Endothelial cell of umbilical vein (primary cell): Measurements from ENCODE around the gene NOTCH1. TPM values are rescaled to one million over a fixed set of nuclear protein-coding genes. Genes with fewer than 3 reads are reported as not detected.

Source experiments
- BruUV-seq: library from RNA; stranded (reverse); fragments of 400-500 nt; replicated peaks from 2 replicates; lab custom pipeline; 2021; lab: Mats Ljungman, UMichigan
- CTCF ChIA-PET: fragments of 300-600, 350-600 bp; sonication (Branson Sonifier 250); formaldehyde crosslinking; loops from one replicate; lab custom pipeline; 2021; ENCODE audit warnings: antibody characterized with exemption, inconsistent platforms; lab: Charles Lee
- POLR2A ChIA-PET: fragments of 300-600, 350-600 bp; sonication (Branson Sonifier 250); formaldehyde crosslinking; loops from one replicate; lab custom pipeline; 2021; ENCODE audit warnings: antibody characterized with exemption, inconsistent platforms; lab: Charles Lee
- DNase-seq: peaks from one replicate; pipeline ENCODE4 v3.0.0-alpha.2; 2011; ENCODE audit warnings: low read depth, low spot score
- FAIRE-seq: peaks from 2 replicates; lab custom pipeline; 2011; peaks lifted over from hg19 to GRCh38; lab: Jason Lieb, UNC
- H2AFZ ChIP-seq: 2 replicates; pipeline ENCODE4 v1.6.0; 2012; ENCODE audit warnings: low read depth, low read length, control low read depth, inconsistent platforms
- H3K27ac ChIP-seq: 2 replicates; pipeline ENCODE4 v1.5.1; 2011; ENCODE audit warnings: low read depth, mild to moderate bottlenecking, control low read depth, low read length, moderate library complexity; ENCODE audit not compliant: insufficient read depth
- H3K27me3 ChIP-seq, 2 experiments: 2 replicates each; pipeline versions ENCODE4 v1.6.0 to v1.6.1; 2011; ENCODE audit warnings: low read length in 2 of 2, mixed read lengths in 1 of 2; ENCODE audit not compliant: control insufficient read depth in 2 of 2, insufficient read depth in 2 of 2
- H3K36me3 ChIP-seq, 2 experiments: 2 replicates in 1 of 2; 3 replicates in 1 of 2; pipeline ENCODE4 v1.5.1; 2011; ENCODE audit warnings: low read length in 2 of 2, mild to moderate bottlenecking in 1 of 2, moderate library complexity in 1 of 2; ENCODE audit not compliant: control insufficient read depth in 2 of 2, insufficient read depth in 2 of 2; ENCODE audit errors: extremely low read depth in 1 of 2
- H3K4me1 ChIP-seq: 3 replicates; pipeline ENCODE4 v1.5.1; 2011; ENCODE audit warnings: mild to moderate bottlenecking, low read length; ENCODE audit not compliant: control insufficient read depth, insufficient read depth; ENCODE audit errors: extremely low read depth
- H3K4me2 ChIP-seq: 2 replicates; pipeline ENCODE4 v1.6.1; 2011; ENCODE audit warnings: low read length, control low read depth, mixed read lengths; ENCODE audit not compliant: insufficient read depth
- H3K4me3 ChIP-seq, 3 experiments: fragments of 200-600 bp in 1 of 3; sonication (generic), shearing (Covaris generic) in 1 of 3; replicated peaks in 1 of 3; 2 replicates each; pipeline ENCODE4 v1.5.1; 2011 to 2016; ENCODE audit warnings: control low read depth in 3 of 3, low read length in 3 of 3, mild to moderate bottlenecking in 2 of 3, inconsistent platforms in 1 of 3, low read depth in 1 of 3, moderate library complexity in 1 of 3; ENCODE audit not compliant: insufficient read depth in 1 of 3
- H3K79me2 ChIP-seq: 2 replicates; pipeline ENCODE4 v1.6.0; 2012; ENCODE audit warnings: low read length, inconsistent platforms; ENCODE audit not compliant: control insufficient read depth, insufficient read depth
- H3K9ac ChIP-seq: replicated peaks from 2 replicates; pipeline ENCODE3; 2011; ENCODE audit warnings: low read length, control low read depth; ENCODE audit not compliant: insufficient read depth; ENCODE audit errors: extremely low read depth
- H3K9me1 ChIP-seq: replicated peaks from 3 replicates; pipeline ENCODE4 v1.6.0; 2011; ENCODE audit warnings: mild to moderate bottlenecking, low read length; ENCODE audit not compliant: control insufficient read depth, insufficient read depth; ENCODE audit errors: extremely low read depth
- H3K9me3 ChIP-seq: replicated peaks from 2 replicates; pipeline ENCODE4 v1.5.1; 2012; ENCODE audit warnings: low read length, inconsistent platforms; ENCODE audit not compliant: control insufficient read depth, insufficient read depth
- H4K20me1 ChIP-seq: replicated peaks from 2 replicates; pipeline ENCODE3; 2011; ENCODE audit warnings: mild to moderate bottlenecking, low read length; ENCODE audit not compliant: control insufficient read depth, insufficient read depth; ENCODE audit errors: extremely low read depth
- CTCF ChIP-seq, 2 donors: IDR thresholded peaks; 1 replicate in 1 of 2; 2 replicates in 1 of 2; pipeline ENCODE4 v1.5.1; 2011; ENCODE audit warnings: low read length in 2 of 2, mild to moderate bottlenecking in 2 of 2, moderate library complexity in 2 of 2, control low read depth in 1 of 2, inconsistent platforms in 1 of 2, low read depth in 1 of 2; ENCODE audit not compliant: insufficient read depth in 1 of 2; ENCODE audit errors: extremely low read depth in 1 of 2
- EZH2 ChIP-seq: IDR thresholded peaks from 2 replicates; pipeline ENCODE4 v1.6.1; 2012; ENCODE audit warnings: borderline replicate concordance, low read depth, mild to moderate bottlenecking, moderate library complexity, low read length, inconsistent platforms; ENCODE audit not compliant: severe bottlenecking
- FOS ChIP-seq: IDR thresholded peaks from 2 replicates; pipeline ENCODE4 v1.6.1; 2011; ENCODE audit warnings: mild to moderate bottlenecking, low read length, moderate library complexity, borderline replicate concordance; ENCODE audit not compliant: insufficient read depth
- GATA2 ChIP-seq: IDR thresholded peaks from 2 replicates; pipeline ENCODE4 v1.7.0; 2011; ENCODE audit warnings: low read depth, mild to moderate bottlenecking, moderate library complexity, mixed read lengths, low read length; ENCODE audit not compliant: insufficient read length, insufficient read depth
- JUN ChIP-seq: IDR thresholded peaks from 2 replicates; pipeline ENCODE4 v1.6.1; 2011; ENCODE audit warnings: borderline replicate concordance, low read depth; ENCODE audit not compliant: insufficient read length, insufficient read depth
- POLR2A ChIP-seq: IDR thresholded peaks from 2 replicates; pipeline ENCODE4 v1.6.1; 2012; ENCODE audit warnings: low read depth, mild to moderate bottlenecking, control low read depth, low read length
- dilution Hi-C: fragments of 300-500 bp; cut with MboI; formaldehyde crosslinking; loops from one replicate; pipeline ENCODE4 v1.15.0; 2019; ENCODE audit warnings: low sequenced_read_pairs; ENCODE audit not compliant: extremely low pct_ligation_motif_present
- intact Hi-C: fragments of 100-400 bp; cut with micrococcal nuclease; formaldehyde crosslinking; loops from one replicate; pipeline ENCODE4 v1.10.0; 2022
- polyA plus RNA-seq, 4 experiments: library from polyadenylated mRNA; depleted of rRNA in 3 of 4; stranded (reverse) in 3 of 4; unstranded in 1 of 4; fragments of >200 nt; gene quantifications; 2 replicates each; pipeline versions ENCODE4 v1.2.1 to v1.2.3, GENCODE V29; 2011 to 2012; ENCODE audit warnings: missing spikeins in 1 of 4
- total RNA-seq: library from RNA; stranded (reverse); gene quantifications from 2 replicates; pipeline ENCODE4 v1.2.3, GENCODE V29; 2021

The NOTCH1 gene
- total and polyA plus RNA-seq, 2 donors (not counting 3 experiments of a cell fraction or from before 2014, with no cell fraction given) = 31.7 to 153 TPM

GRCh38 chr9:136578915-136579649 is 33.2 kb upstream of the NOTCH1 start:
- no peaks in the 10 kb centered on the region for H3K79me2 ChIP-seq
- H3K4me1 ChIP-seq = no peaks in the 10 kb centered on the region
- no TSS peak for BruUV-seq
- dilution Hi-C loops = no loop called here
- H3K4me3 ChIP-seq = no peak overlapping the region
- H3K4me2 ChIP-seq = no peak overlapping the region
- H3K9me3 ChIP-seq = no peaks in the 10 kb centered on the region
- no peaks in the 10 kb centered on the region for H3K27me3 ChIP-seq
- CTCF ChIA-PET = interaction anchor here (0.6 to 2.2 kb wide), 2 partner anchors 25 to 46 kb away, joined by 3 to 5 read pairs; no protein-coding TSS in a partner anchor
- H3K36me3 ChIP-seq = no peaks in the 10 kb centered on the region
- H4K20me1 ChIP-seq = no peaks in the 10 kb centered on the region
- H2AFZ ChIP-seq = no peak overlapping the region
- H3K9me1 ChIP-seq = no peaks in the 10 kb centered on the region
- FAIRE-seq (no peak), DNase-seq (no peak)
- H3K9ac ChIP-seq = no peak overlapping the region
- TF ChIP-seq POLR2A = no peak
- TF ChIP-seq GATA2 = no peak
- no peak for TF ChIP-seq JUN
- TF ChIP-seq EZH2 = no peak
- TF ChIP-seq FOS = no peak
- no peak for TF ChIP-seq CTCF (IDR thresholded peaks at IDR 0.05; ENCODE audit: extremely low read depth in 1 of 2, insufficient read depth in 1 of 2, low read depth in 1 of 2, low read length in 2 of 2)
- intact Hi-C loops = no loop called here
- POLR2A ChIA-PET = no interaction called here
- no peak overlapping the region for H3K27ac ChIP-seq
